Measurements from ENCODE around the gene HYAL1. TPM values are rescaled to one million over a fixed set of nuclear protein-coding genes. Genes with fewer than 3 reads are reported as not detected.
A peak's percentile ranks its signal among the peaks of the same experiment; 100 is the strongest.

The HYAL1 gene
- total RNA-seq, 1 donor = 2.6 TPM

GRCh38 chr3:50297896-50298725 lies 5.3 kb downstream of the HYAL1 start:
- no peak for DNase-seq (ENCODE audit: low read depth)
- peak overlapping the region; percentile 81 for H3K4me3 ChIP-seq (ENCODE audit: low read depth, low read length)
- TF ChIP-seq, protein P1, sequence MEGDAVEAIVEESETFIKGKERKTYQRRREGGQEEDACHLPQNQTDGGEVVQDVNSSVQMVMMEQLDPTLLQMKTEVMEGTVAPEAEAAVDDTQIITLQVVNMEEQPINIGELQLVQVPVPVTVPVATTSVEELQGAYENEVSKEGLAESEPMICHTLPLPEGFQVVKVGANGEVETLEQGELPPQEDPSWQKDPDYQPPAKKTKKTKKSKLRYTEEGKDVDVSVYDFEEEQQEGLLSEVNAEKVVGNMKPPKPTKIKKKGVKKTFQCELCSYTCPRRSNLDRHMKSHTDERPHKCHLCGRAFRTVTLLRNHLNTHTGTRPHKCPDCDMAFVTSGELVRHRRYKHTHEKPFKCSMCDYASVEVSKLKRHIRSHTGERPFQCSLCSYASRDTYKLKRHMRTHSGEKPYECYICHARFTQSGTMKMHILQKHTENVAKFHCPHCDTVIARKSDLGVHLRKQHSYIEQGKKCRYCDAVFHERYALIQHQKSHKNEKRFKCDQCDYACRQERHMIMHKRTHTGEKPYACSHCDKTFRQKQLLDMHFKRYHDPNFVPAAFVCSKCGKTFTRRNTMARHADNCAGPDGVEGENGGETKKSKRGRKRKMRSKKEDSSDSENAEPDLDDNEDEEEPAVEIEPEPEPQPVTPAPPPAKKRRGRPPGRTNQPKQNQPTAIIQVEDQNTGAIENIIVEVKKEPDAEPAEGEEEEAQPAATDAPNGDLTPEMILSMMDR (IDR thresholded peaks at IDR 0.05; ENCODE audit: insufficient read depth, low read depth, low read length) = peak; percentile 21

GRCh38 chr3:50297384-50297775 lies 6.0 kb downstream of the HYAL1 start:
- no peak for DNase-seq (ENCODE audit: low read depth)
- H3K4me3 ChIP-seq (ENCODE audit: low read depth, low read length) = no peak overlapping the region
- TF ChIP-seq, protein P1 (IDR thresholded peaks at IDR 0.05; ENCODE audit: insufficient read depth, low read depth, low read length) = no peak

- TF ChIP-seq, protein P1 (IDR thresholded peaks at IDR 0.05; ENCODE audit: insufficient read depth, low read depth, low read length) = no peak
- no peak overlapping the region for H3K4me3 ChIP-seq (ENCODE audit: low read depth, low read length)
- DNase-seq (ENCODE audit: low read depth) = no peak
Measured at GRCh38 chr3:50296721-50297383, 6.5 kb downstream of the HYAL1 start.

DNA sequence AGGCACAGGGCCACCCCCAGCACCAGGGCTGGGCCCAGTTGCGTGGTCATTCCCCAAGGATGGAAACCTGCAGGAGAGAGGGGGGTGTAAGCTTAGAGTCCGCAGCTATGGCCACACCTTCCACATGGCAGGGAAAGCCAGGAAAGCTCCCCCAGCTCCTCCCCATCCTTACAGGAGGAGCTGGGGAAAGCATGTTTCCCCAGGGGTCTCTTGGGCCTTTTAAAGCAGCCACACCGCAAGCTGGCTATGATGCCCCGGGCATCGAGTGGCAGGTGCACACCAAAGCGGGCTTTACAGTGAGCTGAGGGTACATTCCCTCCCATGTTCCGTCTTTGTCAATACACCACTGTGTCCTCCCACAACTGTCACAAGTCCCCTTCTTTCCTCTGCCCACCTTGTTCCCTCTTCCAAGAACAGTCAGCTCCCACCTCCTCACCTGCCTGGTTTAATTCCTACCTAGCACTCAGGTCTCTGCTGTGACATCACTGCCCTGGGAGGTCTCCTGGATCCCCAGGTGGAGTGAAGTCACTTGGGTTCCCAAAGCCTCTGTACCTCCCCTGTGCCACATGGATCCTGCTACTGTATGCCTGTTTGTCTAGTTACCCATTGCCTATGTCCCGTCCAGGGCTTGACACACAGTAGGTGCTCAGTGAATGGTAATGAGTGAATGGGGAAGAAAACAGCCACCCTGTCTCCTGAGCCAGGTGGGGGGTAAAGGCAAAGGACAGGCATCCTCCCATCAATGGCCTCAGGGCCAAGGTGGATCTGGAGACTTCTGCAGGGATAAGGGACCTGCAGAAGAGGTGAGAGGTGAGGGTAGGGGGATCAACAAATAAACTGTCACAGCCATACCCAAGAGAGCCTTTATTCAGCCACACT lies 7.6 kb downstream of the HYAL1 start:
- TF ChIP-seq, protein P1 (IDR thresholded peaks at IDR 0.05; ENCODE audit: insufficient read depth, low read depth, low read length) = no peak
- no peak for DNase-seq (ENCODE audit: low read depth)
- no peak overlapping the region for H3K4me3 ChIP-seq (ENCODE audit: low read depth, low read length)

DNA sequence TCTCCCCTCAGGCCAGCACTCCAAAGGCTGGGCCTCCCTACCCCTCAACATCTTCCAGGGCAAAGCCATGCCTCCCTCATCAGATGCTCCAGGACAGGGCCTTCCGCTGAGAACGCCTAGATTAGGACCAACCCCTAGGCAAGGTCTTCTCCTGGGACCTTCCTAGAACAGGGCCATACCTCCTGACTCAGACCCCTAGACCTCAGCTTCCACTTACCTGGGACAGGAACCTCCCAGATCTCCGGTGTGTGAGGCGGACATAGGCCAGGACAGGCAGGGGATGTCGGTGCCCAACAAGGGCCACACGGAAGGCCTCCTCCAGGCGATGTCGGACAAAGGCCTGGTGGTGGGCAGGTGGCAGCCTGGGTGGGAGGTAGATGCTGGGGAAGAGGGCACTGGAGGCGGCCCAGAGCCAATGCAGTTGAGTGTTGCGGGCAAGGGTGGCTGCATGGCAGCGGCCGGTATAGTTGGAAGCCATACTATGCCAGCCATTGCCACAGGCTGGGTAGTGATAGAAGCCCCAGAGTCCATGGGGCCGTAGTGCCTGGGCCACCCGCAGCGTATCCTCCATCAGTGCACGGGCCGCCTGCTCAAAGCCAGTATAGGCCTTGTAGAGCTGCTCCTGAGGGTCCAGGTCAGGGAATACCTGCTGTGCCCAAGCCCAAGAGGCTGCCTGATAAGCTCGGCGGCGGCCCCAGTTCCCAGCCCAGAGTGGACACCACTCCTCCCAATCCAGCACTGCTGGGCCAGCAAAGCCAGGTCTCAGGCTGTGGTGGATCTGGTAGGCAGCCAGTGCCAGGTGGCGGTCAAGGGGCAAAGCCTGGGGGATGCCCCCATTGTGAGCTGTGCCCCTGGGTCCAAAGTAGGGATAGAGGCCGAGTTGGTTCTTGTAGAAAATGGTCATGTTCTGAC lies 8.6 kb downstream of the HYAL1 start:
- no peak for DNase-seq (ENCODE audit: low read depth)
- no peak overlapping the region for H3K4me3 ChIP-seq (ENCODE audit: low read depth, low read length)
- TF ChIP-seq, protein P1 (IDR thresholded peaks at IDR 0.05; ENCODE audit: insufficient read depth, low read depth, low read length) = no peak

DNA sequence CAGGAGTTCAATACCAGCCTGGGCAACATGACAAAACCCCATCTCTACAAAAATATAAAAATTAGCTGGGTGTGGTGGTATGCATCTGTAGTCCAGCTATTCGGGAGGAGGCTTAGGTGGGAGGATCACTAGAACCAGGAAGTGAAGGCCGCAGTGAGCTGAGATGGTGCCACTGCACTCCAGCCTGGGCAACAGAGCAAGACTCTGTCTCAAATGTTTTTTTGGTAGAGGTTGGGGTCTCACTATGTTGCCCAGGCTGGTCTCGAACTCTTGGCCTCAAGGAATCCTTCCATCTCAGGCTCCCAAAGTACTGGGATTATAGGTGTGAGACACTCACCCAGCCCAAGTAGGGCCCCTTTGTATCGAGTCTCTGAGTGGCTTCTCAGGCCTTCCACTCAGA lies 9.3 kb downstream of the HYAL1 start:
- TF ChIP-seq, protein P1 (IDR thresholded peaks at IDR 0.05; ENCODE audit: insufficient read depth, low read depth, low read length) = no peak
- H3K4me3 ChIP-seq (ENCODE audit: low read depth, low read length) = no peak overlapping the region
- no peak for DNase-seq (ENCODE audit: low read depth)
